B cell (primary cell): ENCODE measurements around the gene CSNK2A2.

Experiments used
- CTCF ChIP-seq: fragments of 200-600 bp; IDR thresholded peaks from one replicate; pipeline ENCODE4 v1.8.0; 2022; ENCODE audit warnings: antibody characterized with exemption, mild to moderate bottlenecking
- EZH2 ChIP-seq: IDR thresholded peaks from 2 replicates; pipeline ENCODE4 v1.6.1; 2012; ENCODE audit warnings: borderline replicate concordance, low read depth, mild to moderate bottlenecking, moderate library complexity, low read length; ENCODE audit not compliant: insufficient read depth, poor library complexity, severe bottlenecking

- no peak for TF ChIP-seq EZH2
- no peak for TF ChIP-seq CTCF
Observed at GRCh38 chr16:58197314-58198012, 443 bp downstream of the CSNK2A2 start.
